ENCODE results near the gene CDIPT. TPM values are rescaled to one million over a fixed set of nuclear protein-coding genes. Genes with fewer than 3 reads are reported as not detected.

The CDIPT gene
- total RNA-seq, 1 experiment from 2014 or later, result 58.3 TPM

GRCh38 chr16:29909391-29909790, 46.4 kb upstream of the CDIPT start:
- Histone ChIP-seq H3K4me1 (ENCODE audit: control insufficient read depth in 1 of 2, insufficient read depth in 2 of 2, low read length in 2 of 2) (no peaks in the 10 kb centered on the region), H3K9me2 (ENCODE audit: insufficient read depth) (no peaks in the 10 kb centered on the region), H3K9me3 (ENCODE audit: control insufficient read depth in 1 of 2, insufficient read depth in 1 of 2, low read depth in 1 of 2, low read length in 2 of 2) (no peaks in the 10 kb centered on the region), H3K36me3 (ENCODE audit: control insufficient read depth in 1 of 2, insufficient read depth in 2 of 2, low read length in 2 of 2) (no peaks in the 10 kb centered on the region; a peak in 2 of 4 replicates), H3K9ac (ENCODE audit: low read length) (no peak overlapping the region), H3K79me2 (ENCODE audit: insufficient read depth, low read length) (no peaks in the 10 kb centered on the region), H3K4me2 (ENCODE audit: low read length) (no peak overlapping the region), H3K27me3 (ENCODE audit: insufficient read depth, low read length) (no peaks in the 10 kb centered on the region), H4K20me1 (ENCODE audit: insufficient read depth) (no peaks in the 10 kb centered on the region), H3K4me3 (replicated peaks in 1 of 2; ENCODE audit: low read depth in 1 of 2, low read length in 2 of 2) (no peak overlapping the region), H2AFZ (ENCODE audit: low read depth, low read length, poor library complexity, severe bottlenecking) (no peak overlapping the region), H3K27ac (ENCODE audit: low read depth, low read length) (no peak overlapping the region)
- no TSS peak for BruUV-seq (replicated peaks)
- RAD21 ChIA-PET (ENCODE audit: low non-redundant PET in 1 of 2, low total read pairs in 2 of 2, uncharacterized antibody in 2 of 2, unreplicated experiment in 2 of 2), result no interaction called here
- DNase-seq (ENCODE audit: low read depth, low spot score), result no peak
- CTCF ChIA-PET, result no interaction called here
- intact Hi-C loops (cut with micrococcal nuclease), result no loop called here
- no peak for TF ChIP-seq REST (IDR thresholded peaks at IDR 0.05; ENCODE audit: low read depth)
- TF ChIP-seq ZNF274 (IDR thresholded peaks at IDR 0.05; ENCODE audit: low read depth, low read length), result no peak
- no peak for TF ChIP-seq YY1 (IDR thresholded peaks at IDR 0.05; ENCODE audit: extremely low read depth, insufficient replicate concordance, low read depth, low read length)
- no peak for TF ChIP-seq CEBPB (IDR thresholded peaks at IDR 0.05; ENCODE audit: low read depth)
- TF ChIP-seq TCF7L2 (IDR thresholded peaks at IDR 0.05; ENCODE audit: borderline replicate concordance, extremely low read depth, insufficient read depth, insufficient read length), result no peak
- POLR2A ChIA-PET, result interaction anchor here (0.6 to 0.7 kb wide), 2 partner anchors 40 to 42 kb away, joined by 3 to 5 read pairs; no protein-coding TSS in a partner anchor
- no peak for ATAC-seq

All from HCT116 (cell line).